ENCODE measurements around the gene TMEM247.
A peak's percentile ranks its signal among the peaks of the same experiment; 100 is the strongest.

TMEM247 gene

DNA sequence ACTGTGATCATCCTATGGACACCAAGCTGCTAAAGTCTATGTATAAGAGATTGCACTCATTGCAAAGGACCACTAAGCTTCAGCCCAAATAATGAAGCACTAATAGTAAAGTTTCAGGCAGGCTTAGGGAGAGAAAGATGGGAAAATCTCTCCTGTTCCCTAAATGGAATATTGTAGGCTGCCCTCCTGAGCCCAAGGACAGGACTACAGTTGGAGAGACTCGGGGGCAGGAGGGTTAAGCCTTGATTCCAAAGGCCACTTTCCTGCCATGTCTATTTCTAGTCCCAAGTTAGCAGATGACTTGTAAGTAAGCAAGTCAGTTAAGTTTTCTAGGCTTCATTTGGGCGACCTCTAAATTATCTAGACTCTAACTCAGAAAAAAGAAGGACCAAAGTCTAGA, 9.0 kb downstream of the TMEM247 start:
- no peaks in the 10 kb centered on the region for H3K36me3 Mint-ChIP-seq (ENCODE audit: low read depth)
- no peak overlapping the region for H3K4me3 Mint-ChIP-seq
- peaks cover 61% of the 10 kb centered on the region for H3K4me1 Mint-ChIP-seq (ENCODE audit: low read depth)
- peaks cover 1% of the 10 kb centered on the region for H3K27me3 Mint-ChIP-seq
- no peaks in the 10 kb centered on the region for H3K9me3 Mint-ChIP-seq
- H3K27ac Mint-ChIP-seq = no peak overlapping the region
- intact Hi-C loops (cut with micrococcal nuclease) = no loop called here

DNA sequence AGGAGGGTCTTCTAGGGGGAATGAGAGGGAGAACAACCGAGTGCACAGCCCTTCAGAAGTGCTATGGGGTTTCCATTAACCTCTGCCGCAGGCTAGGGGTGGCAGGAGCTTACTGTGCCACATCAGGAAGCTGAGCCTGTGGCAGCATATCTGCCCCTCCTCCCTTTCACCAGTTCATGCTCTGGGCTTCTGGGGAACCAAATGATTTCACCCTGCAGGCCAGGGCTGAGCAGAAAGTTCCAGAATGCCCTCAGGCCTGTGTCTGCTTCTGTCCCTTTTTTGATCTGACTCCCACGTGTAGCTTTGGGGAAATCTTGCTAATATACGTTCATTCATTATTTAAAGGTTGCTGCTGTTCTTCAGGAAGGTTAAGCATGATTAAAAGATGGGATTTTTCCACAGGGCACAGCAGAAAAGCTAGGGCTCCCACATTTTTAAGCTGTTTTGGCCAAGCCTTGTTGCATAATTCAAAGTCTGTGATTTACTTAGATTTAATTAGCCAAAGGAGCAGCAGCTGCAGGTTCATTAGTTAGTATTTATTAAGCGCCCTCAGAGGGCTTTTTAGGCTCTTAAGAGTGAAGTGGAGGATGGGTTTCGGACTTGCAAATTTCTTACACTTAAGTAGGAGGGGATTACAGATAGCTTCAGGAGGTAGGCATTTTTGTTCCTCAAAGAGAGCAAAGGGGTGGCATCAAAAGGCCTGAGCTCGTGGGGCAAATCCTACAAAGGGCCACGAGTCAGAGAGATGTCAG, 10.2 kb downstream of the TMEM247 start:
- H3K4me3 Mint-ChIP-seq = no peak overlapping the region
- H3K36me3 Mint-ChIP-seq (ENCODE audit: low read depth) = no peaks in the 10 kb centered on the region
- H3K4me1 Mint-ChIP-seq (ENCODE audit: low read depth) = peaks cover 61% of the 10 kb centered on the region
- H3K9me3 Mint-ChIP-seq = no peaks in the 10 kb centered on the region
- H3K27ac Mint-ChIP-seq = peak overlapping the region; percentile 72
- intact Hi-C loops (cut with micrococcal nuclease) = no loop called here
- peaks cover 1% of the 10 kb centered on the region for H3K27me3 Mint-ChIP-seq

DNA sequence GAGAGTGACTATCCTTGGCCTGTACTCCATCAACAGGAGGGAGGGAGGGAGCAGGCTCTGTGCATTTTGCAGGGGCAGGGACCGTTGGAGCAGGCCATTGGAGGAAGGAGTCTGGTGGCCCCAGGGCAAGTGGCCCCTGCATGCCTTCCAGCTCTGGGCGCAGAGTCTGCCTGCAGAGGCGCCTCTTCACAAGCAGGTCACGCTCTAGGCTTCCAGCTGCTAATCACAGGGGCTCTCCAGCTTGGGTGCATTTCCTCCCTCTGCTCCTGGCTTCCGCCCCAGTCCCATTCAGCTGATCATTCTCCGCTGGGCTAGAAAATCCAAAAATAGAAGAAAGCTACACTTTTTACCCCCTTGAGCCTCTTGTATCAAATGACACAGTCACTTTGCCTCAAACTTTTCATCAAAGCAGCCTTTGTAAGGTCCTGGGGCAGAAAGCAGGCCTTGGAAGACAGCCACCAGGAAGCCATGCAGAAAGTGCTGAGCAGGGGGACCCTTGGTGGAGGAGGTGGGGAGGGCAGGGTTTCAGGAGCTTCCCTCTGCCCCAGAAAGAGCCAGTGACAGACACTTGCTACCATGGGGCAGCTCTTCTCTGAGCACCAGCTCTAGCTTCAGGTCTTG, 11.3 kb downstream of the TMEM247 start:
- Mint-ChIP-seq H3K4me3 (no peak overlapping the region), H3K36me3 (ENCODE audit: low read depth) (no peaks in the 10 kb centered on the region), H3K27me3 (peaks cover 1% of the 10 kb centered on the region), H3K9me3 (no peaks in the 10 kb centered on the region), H3K27ac (peak overlapping the region; percentile 72), H3K4me1 (ENCODE audit: low read depth) (peaks cover 66% of the 10 kb centered on the region)
- intact Hi-C loops (cut with micrococcal nuclease) = no loop called here

DNA sequence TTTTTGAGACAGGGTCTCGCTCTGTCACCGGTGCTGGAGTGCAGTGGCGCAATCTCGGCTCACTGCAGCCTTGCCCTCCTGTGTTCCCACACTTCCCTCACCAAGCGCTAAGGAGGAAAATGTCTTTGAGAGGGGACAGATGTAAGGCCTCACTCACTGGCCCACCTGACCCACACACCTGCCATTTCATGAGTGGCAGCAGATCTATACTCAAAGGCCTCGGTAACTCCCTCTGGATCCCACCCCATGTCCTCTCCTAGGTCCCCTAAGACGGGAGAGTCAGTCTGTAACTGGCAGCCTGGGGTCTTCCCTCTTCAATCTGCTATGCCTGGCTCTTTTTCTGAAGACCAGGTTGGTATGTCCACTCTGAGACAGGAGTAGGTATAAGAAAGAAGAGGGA, 12.9 kb downstream of the TMEM247 start:
- H3K4me1 Mint-ChIP-seq (ENCODE audit: low read depth) = peaks cover 65% of the 10 kb centered on the region
- intact Hi-C loops (cut with micrococcal nuclease) = no loop called here
- peaks cover 1% of the 10 kb centered on the region for H3K27me3 Mint-ChIP-seq
- no peaks in the 10 kb centered on the region for H3K9me3 Mint-ChIP-seq
- no peak overlapping the region for H3K27ac Mint-ChIP-seq
- no peak overlapping the region for H3K4me3 Mint-ChIP-seq
- no peaks in the 10 kb centered on the region for H3K36me3 Mint-ChIP-seq (ENCODE audit: low read depth)

DNA sequence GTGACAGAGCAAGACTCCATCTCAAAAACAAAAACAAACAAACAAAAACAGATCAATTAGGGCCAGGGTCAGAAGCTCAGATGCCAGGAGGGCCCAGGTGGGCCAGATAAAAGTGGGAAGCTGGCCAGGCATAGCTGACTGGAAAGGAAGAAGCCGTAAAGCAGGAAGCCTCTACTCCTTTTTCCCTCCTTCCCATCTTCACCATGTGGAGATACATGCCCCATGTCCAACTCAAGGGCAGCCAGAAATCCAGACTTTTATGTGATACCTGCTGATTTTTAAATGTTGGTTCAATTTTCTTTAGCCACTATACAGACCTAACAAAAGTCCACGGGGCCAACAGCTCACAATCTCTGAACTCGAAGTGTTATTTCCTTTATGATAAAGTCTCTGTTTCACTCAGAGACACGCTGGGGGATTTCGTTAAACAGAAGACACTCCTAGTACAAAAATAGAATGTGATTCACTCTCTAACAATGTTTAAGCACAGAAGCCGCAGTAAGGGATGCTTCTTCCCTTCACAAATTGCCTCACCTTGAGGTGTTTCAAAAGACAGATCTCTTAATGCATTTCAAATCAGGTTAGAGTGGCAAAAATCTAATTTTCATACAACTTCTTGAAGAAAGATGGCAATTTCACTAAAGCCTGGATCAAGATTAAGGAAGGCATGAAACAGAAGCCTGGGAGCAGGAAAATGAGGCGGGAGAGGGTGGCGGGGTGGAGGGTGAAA, 14.0 kb downstream of the TMEM247 start:
- no peak overlapping the region for H3K27ac Mint-ChIP-seq
- peaks cover 71% of the 10 kb centered on the region for H3K4me1 Mint-ChIP-seq (ENCODE audit: low read depth)
- H3K4me3 Mint-ChIP-seq = no peak overlapping the region
- H3K9me3 Mint-ChIP-seq = no peaks in the 10 kb centered on the region
- H3K36me3 Mint-ChIP-seq (ENCODE audit: low read depth) = no peaks in the 10 kb centered on the region
- H3K27me3 Mint-ChIP-seq = peaks cover 1% of the 10 kb centered on the region
- intact Hi-C loops (cut with micrococcal nuclease) = no loop called here

DNA sequence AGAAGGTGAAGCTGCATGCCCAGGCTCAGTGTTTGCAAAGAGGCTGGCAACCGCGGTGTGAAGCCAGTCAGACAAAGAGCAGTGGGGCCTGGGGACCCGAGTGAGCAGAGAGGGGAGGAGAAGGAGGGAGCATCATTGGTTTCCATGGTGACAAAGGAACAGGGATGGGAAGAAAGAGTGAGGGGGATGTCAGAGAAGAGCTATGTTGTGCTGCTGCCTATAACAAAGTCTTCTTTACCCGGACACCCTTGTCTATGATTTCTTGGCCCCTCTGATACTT, 14.5 kb downstream of the TMEM247 start:
- Mint-ChIP-seq H3K27ac (no peak overlapping the region), H3K4me3 (no peak overlapping the region), H3K27me3 (peaks cover 1% of the 10 kb centered on the region)

DNA sequence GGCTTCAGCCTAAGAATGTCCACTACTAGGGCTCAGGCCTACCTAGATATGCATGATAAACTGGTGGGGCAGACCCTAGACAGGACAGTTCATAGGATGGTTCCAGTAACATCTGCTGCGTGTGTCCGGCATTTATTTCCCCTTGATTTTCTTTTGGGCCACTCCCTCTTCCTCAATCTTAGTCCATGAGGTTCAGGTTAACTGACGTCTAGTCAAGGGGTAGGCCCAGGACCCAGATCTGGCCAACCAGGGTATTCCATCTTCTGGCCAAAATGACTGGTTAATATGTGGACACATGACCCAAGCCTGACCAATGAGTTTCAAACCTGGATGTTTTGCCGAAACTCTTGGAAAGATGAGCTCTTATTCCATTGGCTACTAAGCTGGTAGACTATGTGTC, 15.2 kb downstream of the TMEM247 start:
- peaks cover 1% of the 10 kb centered on the region for H3K27me3 Mint-ChIP-seq
- H3K4me3 Mint-ChIP-seq = no peak overlapping the region
- intact Hi-C loops (cut with micrococcal nuclease) = no loop called here
- no peaks in the 10 kb centered on the region for H3K9me3 Mint-ChIP-seq
- H3K4me1 Mint-ChIP-seq (ENCODE audit: low read depth) = peaks cover 74% of the 10 kb centered on the region
- no peaks in the 10 kb centered on the region for H3K36me3 Mint-ChIP-seq (ENCODE audit: low read depth)
- H3K27ac Mint-ChIP-seq = no peak overlapping the region

More for the DNA sequence above, 14.5 kb downstream of the TMEM247 start:
- peaks cover 74% of the 10 kb centered on the region for H3K4me1 Mint-ChIP-seq (ENCODE audit: low read depth)
- no peaks in the 10 kb centered on the region for H3K9me3 Mint-ChIP-seq
- intact Hi-C loops (cut with micrococcal nuclease) = no loop called here
- H3K36me3 Mint-ChIP-seq (ENCODE audit: low read depth) = no peaks in the 10 kb centered on the region

DNA sequence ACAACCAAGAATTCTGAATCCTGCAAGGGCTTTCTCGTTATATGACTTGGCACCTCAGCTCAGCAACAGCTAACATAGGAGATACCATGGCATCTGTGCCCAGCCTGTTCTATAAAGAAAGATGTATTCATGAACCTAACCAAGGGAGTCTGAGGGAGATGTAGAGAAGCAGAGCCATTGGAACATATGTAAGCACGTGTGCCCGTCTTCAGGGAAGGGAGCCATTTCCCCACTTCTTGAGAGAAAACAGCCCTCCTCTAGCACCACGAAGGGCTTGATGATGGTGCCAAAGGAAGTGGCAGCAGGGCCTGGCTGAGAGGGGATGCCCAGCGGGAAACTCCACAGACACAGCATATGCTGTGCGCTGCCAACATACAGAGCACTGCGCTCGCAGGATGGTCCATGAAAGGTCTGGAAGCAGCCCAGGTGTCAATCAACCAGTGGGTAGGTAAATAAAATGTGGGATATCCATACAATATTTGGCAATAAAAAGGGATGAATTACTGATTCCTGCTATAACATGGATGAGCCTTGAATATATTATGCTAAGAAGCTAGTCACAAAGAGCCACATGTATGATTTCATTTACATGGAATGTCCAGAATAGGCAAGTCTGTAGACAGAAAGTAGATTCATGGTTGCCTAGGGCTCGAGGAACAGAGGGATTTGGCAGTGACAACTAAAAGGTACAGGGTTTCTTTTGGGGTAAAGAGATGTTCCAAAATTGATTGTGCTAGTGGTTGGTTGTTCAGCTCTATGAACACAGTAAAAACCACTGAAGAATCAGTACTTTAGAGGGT, 16.1 kb downstream of the TMEM247 start:
- H3K9me3 Mint-ChIP-seq = no peaks in the 10 kb centered on the region
- H3K36me3 Mint-ChIP-seq (ENCODE audit: low read depth) = no peaks in the 10 kb centered on the region
- peaks cover 1% of the 10 kb centered on the region for H3K27me3 Mint-ChIP-seq
- no peak overlapping the region for H3K4me3 Mint-ChIP-seq
- peaks cover 74% of the 10 kb centered on the region for H3K4me1 Mint-ChIP-seq (ENCODE audit: low read depth)
- no peak overlapping the region for H3K27ac Mint-ChIP-seq
- intact Hi-C loops (cut with micrococcal nuclease) = no loop called here

DNA sequence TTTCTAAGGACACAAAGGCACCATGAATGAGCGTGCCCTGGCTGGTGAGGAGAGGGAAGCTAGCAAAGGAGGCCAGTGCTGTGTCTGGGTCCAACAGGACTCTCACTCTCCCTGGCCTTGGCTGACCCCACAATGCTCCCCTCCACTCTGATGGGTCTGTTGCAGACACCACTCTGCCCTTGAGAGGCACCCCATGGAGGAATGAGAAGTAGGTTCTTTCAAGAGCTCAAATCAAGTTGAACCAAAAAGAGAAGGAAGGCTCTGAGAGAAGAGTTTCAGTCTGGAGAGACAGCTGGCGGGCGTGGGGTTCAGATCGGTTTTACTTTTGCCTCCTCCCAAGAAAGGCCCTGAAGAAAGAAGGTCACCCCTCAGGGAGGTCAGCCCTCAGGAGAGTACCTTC, 18.4 kb downstream of the TMEM247 start:
- peaks cover 63% of the 10 kb centered on the region for H3K4me1 Mint-ChIP-seq (ENCODE audit: low read depth)
- no peak overlapping the region for H3K4me3 Mint-ChIP-seq
- no peaks in the 10 kb centered on the region for H3K36me3 Mint-ChIP-seq (ENCODE audit: low read depth)
- H3K27ac Mint-ChIP-seq = peak overlapping the region; percentile 40
- intact Hi-C loops (cut with micrococcal nuclease) = no loop called here
- H3K9me3 Mint-ChIP-seq = no peaks in the 10 kb centered on the region
- H3K27me3 Mint-ChIP-seq = no peaks in the 10 kb centered on the region

DNA sequence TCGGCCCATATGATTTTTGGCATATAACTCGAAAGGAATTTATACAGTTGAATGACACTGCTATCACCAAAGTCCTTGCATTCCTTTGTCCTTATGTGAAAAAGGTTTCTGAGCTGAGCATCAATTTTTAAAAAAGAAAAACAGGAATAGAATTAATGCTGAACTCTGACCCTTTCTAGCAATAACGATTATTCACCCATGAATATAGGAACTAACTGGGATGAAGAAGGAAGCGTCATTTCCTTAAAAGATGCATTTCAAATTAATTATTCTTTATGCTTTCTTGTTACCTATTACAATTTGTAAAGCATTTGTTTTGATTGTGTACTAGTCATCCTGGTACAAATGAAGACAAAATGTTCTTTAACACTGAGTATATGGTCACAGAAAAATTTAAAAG, 19.3 kb downstream of the TMEM247 start:
- no peaks in the 10 kb centered on the region for H3K9me3 Mint-ChIP-seq
- intact Hi-C loops (cut with micrococcal nuclease) = no loop called here
- H3K4me1 Mint-ChIP-seq (ENCODE audit: low read depth) = peaks cover 67% of the 10 kb centered on the region
- no peaks in the 10 kb centered on the region for H3K36me3 Mint-ChIP-seq (ENCODE audit: low read depth)
- H3K4me3 Mint-ChIP-seq = no peak overlapping the region
- H3K27me3 Mint-ChIP-seq = no peaks in the 10 kb centered on the region
- peak overlapping the region; percentile 40 for H3K27ac Mint-ChIP-seq

DNA sequence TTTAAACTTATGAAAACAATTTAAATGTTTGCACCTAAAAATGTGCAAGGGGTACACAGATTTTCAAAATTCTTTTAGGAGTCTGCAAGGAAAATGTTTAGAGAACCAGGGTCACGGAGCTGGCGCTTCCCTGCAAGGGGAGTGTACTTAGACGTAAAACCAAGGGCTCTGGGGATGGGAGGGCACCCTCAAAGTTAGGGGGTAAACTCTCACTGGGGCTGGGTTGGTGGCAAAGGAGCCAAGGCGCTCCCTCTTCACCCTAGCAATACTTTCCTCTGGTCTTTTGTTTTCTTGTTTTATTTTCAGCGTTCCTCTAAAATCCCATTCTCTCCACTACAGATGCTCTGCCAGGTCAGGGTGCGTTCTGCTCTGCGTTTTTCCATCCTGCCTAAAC, 20.0 kb downstream of the TMEM247 start:
- peak overlapping the region; percentile 87 for H3K27ac Mint-ChIP-seq

DNA sequence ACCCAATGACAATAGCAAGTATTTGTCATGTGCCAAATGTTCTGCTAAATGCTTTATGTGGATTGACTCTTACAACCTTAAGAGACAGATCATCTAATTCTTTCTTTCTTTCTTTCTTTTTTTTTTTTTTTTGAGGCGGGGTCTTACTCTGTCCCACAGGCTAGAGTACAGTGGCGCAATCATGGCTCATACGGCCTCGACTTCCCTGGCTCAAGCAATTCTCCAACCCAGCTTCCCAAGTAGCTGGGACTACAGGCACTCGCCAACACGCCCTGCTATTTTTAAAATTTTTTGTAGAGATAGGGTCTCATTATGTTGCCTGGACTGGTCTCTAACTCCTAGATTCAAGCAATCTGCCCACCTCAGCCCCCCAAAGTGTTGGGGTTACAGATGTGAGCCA, 21.4 kb downstream of the TMEM247 start:
- no peaks in the 10 kb centered on the region for H3K9me3 Mint-ChIP-seq
- no peaks in the 10 kb centered on the region for H3K36me3 Mint-ChIP-seq (ENCODE audit: low read depth)
- H3K27ac Mint-ChIP-seq = no peak overlapping the region
- intact Hi-C loops (cut with micrococcal nuclease) = no loop called here
- H3K27me3 Mint-ChIP-seq = no peaks in the 10 kb centered on the region
- no peak overlapping the region for H3K4me3 Mint-ChIP-seq
- peaks cover 69% of the 10 kb centered on the region for H3K4me1 Mint-ChIP-seq (ENCODE audit: low read depth)

More for the DNA sequence above, 20.0 kb downstream of the TMEM247 start:
- Mint-ChIP-seq H3K4me1 (ENCODE audit: low read depth) (peaks cover 74% of the 10 kb centered on the region), H3K27me3 (no peaks in the 10 kb centered on the region), H3K4me3 (peak overlapping the region; percentile 13), H3K36me3 (ENCODE audit: low read depth) (no peaks in the 10 kb centered on the region), H3K9me3 (no peaks in the 10 kb centered on the region)
- intact Hi-C loops (cut with micrococcal nuclease) = no loop called here

DNA sequence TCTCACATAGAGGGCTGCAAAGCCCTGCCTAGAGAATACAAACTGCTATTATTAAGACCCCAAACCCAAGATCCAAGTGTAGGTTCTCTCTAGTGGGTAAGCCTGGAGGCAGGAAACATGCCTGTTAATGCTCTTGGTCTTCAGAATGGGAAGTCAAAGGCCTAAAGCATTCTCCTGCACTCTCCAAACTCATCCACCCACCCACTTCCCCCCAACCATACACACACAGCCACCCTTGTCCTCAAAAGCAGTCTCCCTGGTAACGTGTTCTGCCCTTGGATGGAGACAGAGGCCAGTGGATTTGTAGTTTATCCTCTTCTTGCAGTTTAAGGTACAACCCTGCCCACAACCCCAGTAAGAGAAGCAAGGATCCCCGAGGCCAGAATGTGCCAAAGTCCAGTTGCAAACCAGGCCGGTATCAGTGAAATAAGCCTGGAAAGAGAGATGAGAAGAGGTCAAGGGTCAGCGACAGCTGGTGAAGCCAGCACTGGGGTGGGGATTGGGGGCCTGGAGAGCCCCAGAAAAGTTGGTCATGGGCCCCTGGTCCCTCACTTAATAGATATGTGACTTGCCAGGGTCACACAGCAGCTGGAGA, 23.0 kb downstream of the TMEM247 start:
- Mint-ChIP-seq H3K4me1 (ENCODE audit: low read depth) (peaks cover 63% of the 10 kb centered on the region), H3K4me3 (no peak overlapping the region), H3K36me3 (ENCODE audit: low read depth) (no peaks in the 10 kb centered on the region), H3K9me3 (no peaks in the 10 kb centered on the region), H3K27me3 (no peaks in the 10 kb centered on the region), H3K27ac (peak overlapping the region; percentile 40)
- intact Hi-C loops (cut with micrococcal nuclease) = no loop called here

All from dendritic cell treated with granulocyte-macrophage colony-stimulating factor and Interleukin-4, amounts not matched to agents 40 ng/mL and 50 ng/mL, for 4 days (primary cell).